NCI-H187 (cell line): ENCODE measurements around the gene MCUR1.
"Not testable (repeated sequence)": the region's sequence is repeated elsewhere in the genome, so short reads cannot be mapped to it uniquely, and the experiment has no call there.

ENCODE experiments used
- DNase-seq, 2 experiments: peaks; one replicate each; lab custom pipeline; 2025; lab: John Stamatoyannopoulos, UW

The MCUR1 gene

GRCh38 chr6:13828656-13829301 lies 14.4 kb upstream of the MCUR1 start:
- DNase-seq = not testable (repeated sequence)

GRCh38 chr6:13827032-13827431 lies 12.7 kb upstream of the MCUR1 start:
- no peak for DNase-seq

GRCh38 chr6:13825871-13826270 lies 11.5 kb upstream of the MCUR1 start:
- no peak for DNase-seq

- DNase-seq = no peak
Measured at GRCh38 chr6:13818341-13818740, 4.0 kb upstream of the MCUR1 start.

DNA sequence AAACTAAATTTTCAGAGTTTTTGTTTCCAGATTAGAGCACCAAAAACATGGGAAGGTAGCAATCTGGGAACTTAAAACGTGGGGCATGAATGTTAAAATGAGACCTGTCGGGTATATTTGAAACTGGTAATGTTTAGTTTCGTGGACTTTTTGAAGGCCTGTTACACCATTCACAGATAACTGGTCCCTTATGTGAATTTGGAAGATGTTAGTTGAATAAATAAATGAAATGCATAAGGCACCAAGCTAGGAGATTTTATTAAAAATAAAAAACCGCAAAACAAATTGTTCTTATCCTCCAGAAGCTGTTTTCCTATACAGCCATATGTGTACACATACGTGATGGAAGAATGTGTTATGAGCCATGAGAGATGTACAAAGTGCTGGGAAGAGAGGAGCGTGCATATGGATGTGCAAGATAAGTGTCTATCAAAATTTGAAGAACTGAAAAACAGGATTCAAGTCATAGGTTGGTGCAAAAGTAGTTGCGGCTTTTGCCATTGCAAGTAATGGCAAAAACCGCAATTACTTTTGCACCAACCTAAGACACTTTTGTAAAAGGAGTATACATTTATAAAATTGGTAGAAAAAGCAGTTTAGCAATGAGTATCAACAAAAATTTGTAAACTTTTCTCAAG lies 700 bp upstream of the MCUR1 start:
- peak in 1 of 2 experiments; percentile 46 for DNase-seq

- DNase-seq = peak; percentile 21 to 48
Measured at GRCh38 chr6:13813621-13814175, 659 bp downstream of the MCUR1 start.

GRCh38 chr6:13813026-13813425 lies 1.3 kb downstream of the MCUR1 start:
- DNase-seq = no peak

GRCh38 chr6:13812359-13812642 lies 2.1 kb downstream of the MCUR1 start:
- DNase-seq = no peak

GRCh38 chr6:13811627-13812358 lies 2.6 kb downstream of the MCUR1 start:
- DNase-seq = no peak

- DNase-seq = no peak
Measured at GRCh38 chr6:13810688-13811446, 3.5 kb downstream of the MCUR1 start.

DNA sequence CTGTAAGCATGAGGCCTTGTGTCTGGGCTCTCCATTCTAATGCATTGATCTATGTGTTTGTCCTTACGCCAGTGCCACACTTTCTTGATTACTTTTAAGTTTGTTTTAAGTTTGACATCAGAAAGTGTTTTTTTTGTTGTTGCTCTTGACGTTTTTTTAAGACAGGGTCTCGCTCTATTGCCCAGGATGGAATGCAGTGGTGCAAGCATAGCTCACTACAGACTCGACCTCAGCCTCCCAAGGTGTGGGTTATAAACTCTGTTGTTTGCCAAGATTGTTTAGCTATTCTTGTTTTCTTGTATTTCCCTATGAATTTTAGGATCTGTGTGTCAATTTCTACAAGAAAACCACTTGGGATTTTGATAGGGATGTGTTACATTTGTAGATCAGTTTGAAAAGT lies 5.6 kb downstream of the MCUR1 start:
- no peak for DNase-seq

DNA sequence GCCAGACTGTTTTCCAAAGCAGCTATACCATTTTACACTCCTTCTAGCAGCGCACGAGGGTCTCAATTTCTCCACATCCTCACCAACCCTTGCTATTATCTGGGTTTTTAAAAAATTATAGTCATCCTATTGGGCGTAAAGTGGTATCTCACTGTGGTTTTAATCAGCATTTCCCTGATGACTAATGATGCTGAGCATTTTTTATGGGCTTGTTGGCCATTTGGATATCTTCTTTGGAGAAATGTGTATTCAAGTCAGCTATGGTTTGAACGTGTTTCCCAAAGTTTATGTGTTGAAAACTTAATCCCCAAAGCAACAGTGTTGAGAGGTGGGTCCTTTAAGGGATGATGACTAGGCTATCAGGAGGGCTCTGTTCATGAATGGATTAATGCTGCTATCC lies 6.7 kb downstream of the MCUR1 start:
- DNase-seq = no peak

GRCh38 chr6:13803581-13803980 lies 10.8 kb downstream of the MCUR1 start:
- DNase-seq = no peak

GRCh38 chr6:13800615-13801014 lies 13.7 kb downstream of the MCUR1 start:
- no peak for DNase-seq

DNA sequence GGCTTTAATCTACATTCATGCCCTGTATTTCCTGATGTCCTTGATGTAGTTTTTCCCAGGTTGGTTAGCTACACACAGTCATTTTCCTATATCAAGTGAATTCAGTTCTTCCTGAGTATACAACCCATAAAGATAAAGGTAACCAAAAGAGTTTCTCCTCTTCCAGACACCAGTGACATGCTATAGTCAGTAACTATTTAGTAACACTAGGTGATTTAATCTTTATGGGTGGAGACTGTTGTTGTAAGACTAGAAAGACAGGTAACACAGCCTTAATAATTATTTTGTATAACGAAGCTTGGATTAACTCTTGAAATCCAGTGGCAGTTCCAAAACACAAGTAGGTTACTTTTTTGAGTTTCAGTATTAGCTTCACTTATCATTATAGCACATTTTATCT lies 17.6 kb downstream of the MCUR1 start:
- DNase-seq = no peak

DNA sequence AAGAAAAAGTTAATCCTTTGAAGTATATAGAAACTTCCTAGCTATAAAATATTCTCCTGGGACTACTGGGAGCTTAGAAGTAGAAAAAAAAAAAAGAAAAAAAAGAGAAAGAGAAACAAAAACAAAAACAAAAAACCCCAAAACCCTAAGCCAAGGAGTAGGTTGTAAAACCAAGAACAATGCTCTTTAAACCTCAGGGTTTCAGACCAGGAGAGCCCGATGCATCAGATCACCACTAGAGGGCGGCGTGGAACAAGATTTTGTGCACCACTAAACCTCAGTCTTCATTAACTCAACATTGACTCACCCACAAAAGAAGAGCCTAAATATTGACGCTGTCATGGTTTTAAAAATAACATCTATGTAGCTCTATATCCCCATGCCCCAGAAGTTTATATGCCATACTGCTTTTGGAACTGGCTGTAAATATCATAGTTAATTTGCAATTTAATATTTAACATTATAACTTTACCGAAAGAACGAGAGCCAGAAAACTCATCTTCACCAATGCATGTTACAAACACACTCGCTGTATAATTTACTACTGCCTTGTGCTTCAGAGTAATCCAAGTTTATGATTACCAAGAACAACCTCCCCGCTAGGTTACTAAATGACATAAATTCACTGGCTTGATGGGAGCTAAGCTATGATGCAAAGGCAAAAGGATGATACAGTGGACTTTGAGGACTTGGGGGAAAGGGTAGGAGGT lies 19.2 kb downstream of the MCUR1 start:
- peak; percentile 38 to 55 for DNase-seq

- DNase-seq = no peak
Measured at GRCh38 chr6:13794184-13794583, 20.2 kb downstream of the MCUR1 start.

GRCh38 chr6:13789746-13790145 lies 24.6 kb downstream of the MCUR1 start:
- no peak for DNase-seq

DNA sequence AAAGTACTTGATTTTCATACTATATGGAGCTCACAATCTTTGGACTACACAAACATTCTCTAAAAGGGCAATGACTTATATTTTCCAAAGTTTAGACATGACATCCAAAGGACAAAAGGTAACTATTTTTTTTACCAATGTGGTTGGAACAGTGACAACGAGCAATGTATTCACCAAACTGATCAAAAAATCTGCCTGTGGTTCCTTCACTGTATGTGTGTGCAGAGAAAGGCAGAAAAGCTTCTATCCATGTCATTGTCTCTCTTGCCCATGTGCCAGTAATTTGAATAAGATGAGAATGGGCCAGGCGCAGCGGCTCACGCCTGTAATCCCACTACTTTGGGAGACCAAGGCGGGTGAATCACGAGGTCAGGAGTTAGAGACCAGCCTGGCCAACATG lies 25.5 kb downstream of the MCUR1 start:
- no peak for DNase-seq

DNA sequence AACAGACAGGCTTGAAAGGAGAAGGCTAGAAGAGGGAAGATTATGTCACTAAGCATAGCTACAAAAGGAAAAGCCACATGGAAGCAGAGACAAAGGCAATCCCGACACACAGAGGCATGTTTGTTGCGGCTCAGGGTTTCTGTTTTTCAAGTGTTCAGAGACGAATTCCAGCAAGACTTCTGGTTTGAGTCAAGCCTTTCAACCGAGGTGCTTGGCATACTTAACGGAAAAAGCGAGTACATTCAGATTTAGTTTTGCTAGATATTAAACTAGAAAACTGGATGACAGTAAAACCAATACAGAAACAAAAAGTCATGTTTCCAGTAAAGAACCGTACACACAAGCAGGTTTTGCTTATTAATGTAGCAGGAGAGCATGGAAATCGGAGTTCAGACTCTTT lies 27.2 kb downstream of the MCUR1 start:
- no peak for DNase-seq

DNA sequence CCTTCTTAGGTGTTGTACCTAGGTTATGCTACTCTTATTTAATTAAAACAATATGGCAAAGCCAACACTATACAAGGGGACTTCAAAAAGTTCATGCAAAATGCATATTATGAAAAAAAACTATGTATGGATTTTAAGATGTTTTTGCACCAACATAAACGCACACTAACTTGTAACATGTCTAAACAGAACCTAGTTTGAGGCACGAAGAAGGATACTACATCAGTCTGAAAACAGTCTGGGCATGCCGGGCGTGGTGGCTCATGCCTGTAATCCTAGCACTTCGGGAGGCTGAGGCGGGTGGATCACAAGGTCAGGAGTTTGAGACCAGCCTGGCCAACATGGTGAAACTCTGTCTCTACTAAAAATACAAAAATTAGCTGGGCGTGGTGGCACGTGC lies 34.2 kb downstream of the MCUR1 start:
- DNase-seq = not testable (repeated sequence)

DNA sequence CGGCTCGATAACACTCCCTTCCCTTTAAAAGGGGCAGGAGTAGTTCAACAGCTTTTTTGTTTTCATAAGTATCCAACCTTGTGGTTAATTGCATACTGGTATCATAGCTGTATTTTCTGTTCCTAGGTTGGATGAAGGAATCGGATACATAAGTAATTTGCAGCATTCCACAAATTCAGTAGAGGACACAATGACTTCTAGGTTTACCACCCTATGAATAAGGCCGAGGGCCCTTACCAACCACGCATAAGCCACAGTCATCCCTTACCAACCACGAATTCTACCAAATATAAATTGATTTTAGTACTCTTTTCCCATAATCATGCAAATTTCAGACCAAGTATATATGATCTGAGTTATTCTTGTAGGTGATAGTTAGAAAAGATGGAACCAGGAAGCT lies 36.3 kb downstream of the MCUR1 start:
- DNase-seq = no peak
